HepG2 (cell line): Measurements from ENCODE around the gene YIF1B.
A peak's percentile ranks its signal among the peaks of the same experiment; 100 is the strongest.

Experiments used
- BRCA1 ChIP-seq: sonication (generic); formaldehyde crosslinking; IDR thresholded peaks from 2 replicates; pipeline ENCODE4 v1.4.0; 2020; ENCODE audit warnings: missing genetic modification reagents
- NCOA1 ChIP-seq: sonication (generic); formaldehyde crosslinking; IDR thresholded peaks from 2 replicates; pipeline ENCODE4 v1.9.0; 2021; ENCODE audit warnings: missing genetic modification reagents
- NR2C2 ChIP-seq: sonication (generic); formaldehyde crosslinking; IDR thresholded peaks from 2 replicates; pipeline ENCODE4 v1.4.0; 2020; ENCODE audit warnings: missing genetic modification reagents, mild to moderate bottlenecking, moderate library complexity, borderline replicate concordance
- POLR2A ChIP-seq, 2 experiments: IDR thresholded peaks; 2 replicates each; pipeline ENCODE4 v1.6.1; 2011; ENCODE audit warnings: low read depth in 2 of 2, low read length in 2 of 2, mild to moderate bottlenecking in 1 of 2, moderate library complexity in 1 of 2; ENCODE audit not compliant: insufficient read depth in 1 of 2
- ZFP36 ChIP-seq: fragments of 150-350 bp; IDR thresholded peaks from 2 replicates; pipeline ENCODE4 v1.6.1; 2018; ENCODE audit warnings: borderline replicate concordance, low read length, low read depth; ENCODE audit not compliant: partially characterized antibody
- ZNF367 ChIP-seq: sonication (generic); formaldehyde crosslinking; IDR thresholded peaks from 2 replicates; pipeline ENCODE4 v1.4.0; 2020; ENCODE audit warnings: missing genetic modification reagents, borderline replicate concordance
- ZNF431 ChIP-seq: sonication (generic); formaldehyde crosslinking; IDR thresholded peaks from 2 replicates; pipeline ENCODE4 v1.9.0; 2022; ENCODE audit warnings: missing genetic modification reagents, low read depth, mild to moderate bottlenecking, borderline replicate concordance
- TF ChIP-seq, protein P1 (sequence below): sonication (generic); formaldehyde crosslinking; IDR thresholded peaks from 2 replicates; pipeline ENCODE4 v1.4.0; 2020; ENCODE audit warnings: missing genetic modification reagents, borderline replicate concordance
- TF ChIP-seq, protein P2 (sequence below): sonication (generic); formaldehyde crosslinking; IDR thresholded peaks from 2 replicates; pipeline ENCODE4 v1.5.0; 2020; ENCODE audit warnings: mild to moderate bottlenecking, missing genetic modification reagents, moderate library complexity
- TF ChIP-seq, protein P3 (sequence below): sonication (generic); formaldehyde crosslinking; IDR thresholded peaks from 2 replicates; pipeline ENCODE4 v1.4.0; 2020; ENCODE audit warnings: missing genetic modification reagents
- TF ChIP-seq, protein P4 (sequence below): sonication (generic); formaldehyde crosslinking; IDR thresholded peaks from 2 replicates; pipeline ENCODE4 v1.4.0; 2020; ENCODE audit warnings: missing genetic modification reagents, mild to moderate bottlenecking, borderline replicate concordance

DNA sequence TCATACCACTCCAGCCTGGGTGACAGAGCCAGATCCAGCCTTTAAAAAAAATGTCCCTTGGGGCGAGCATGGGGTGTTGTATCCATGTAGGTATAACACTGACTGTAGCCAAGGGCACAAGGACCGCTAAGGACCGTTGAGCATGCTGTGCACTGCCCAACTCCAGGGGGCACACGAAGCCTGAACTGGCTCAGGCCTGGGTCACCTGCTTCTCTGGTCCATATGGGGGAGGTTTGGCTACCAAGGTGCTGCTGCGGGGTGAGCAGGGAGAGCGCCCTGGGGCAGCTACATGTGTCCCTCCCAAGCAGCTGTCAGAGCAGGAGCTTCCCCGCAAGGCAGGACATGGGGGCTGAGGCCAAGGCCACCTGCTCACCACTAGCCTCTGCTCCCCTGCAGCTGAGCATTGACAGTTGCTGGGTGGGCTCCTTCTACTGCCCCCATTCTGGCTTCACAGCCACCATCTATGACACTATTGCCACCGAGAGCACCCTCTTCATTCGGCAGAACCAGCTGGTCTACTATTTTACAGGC lies 36.2 kb upstream of the YIF1B start:
- TF ChIP-seq NCOA1 (CRISPR knock-in tag) = no peak
- TF ChIP-seq ZNF431 (CRISPR knock-in tag) = no peak
- no peak for TF ChIP-seq BRCA1 (CRISPR knock-in tag)
- no peak for TF ChIP-seq ZNF367 (CRISPR knock-in tag)
- TF ChIP-seq, protein P1, sequence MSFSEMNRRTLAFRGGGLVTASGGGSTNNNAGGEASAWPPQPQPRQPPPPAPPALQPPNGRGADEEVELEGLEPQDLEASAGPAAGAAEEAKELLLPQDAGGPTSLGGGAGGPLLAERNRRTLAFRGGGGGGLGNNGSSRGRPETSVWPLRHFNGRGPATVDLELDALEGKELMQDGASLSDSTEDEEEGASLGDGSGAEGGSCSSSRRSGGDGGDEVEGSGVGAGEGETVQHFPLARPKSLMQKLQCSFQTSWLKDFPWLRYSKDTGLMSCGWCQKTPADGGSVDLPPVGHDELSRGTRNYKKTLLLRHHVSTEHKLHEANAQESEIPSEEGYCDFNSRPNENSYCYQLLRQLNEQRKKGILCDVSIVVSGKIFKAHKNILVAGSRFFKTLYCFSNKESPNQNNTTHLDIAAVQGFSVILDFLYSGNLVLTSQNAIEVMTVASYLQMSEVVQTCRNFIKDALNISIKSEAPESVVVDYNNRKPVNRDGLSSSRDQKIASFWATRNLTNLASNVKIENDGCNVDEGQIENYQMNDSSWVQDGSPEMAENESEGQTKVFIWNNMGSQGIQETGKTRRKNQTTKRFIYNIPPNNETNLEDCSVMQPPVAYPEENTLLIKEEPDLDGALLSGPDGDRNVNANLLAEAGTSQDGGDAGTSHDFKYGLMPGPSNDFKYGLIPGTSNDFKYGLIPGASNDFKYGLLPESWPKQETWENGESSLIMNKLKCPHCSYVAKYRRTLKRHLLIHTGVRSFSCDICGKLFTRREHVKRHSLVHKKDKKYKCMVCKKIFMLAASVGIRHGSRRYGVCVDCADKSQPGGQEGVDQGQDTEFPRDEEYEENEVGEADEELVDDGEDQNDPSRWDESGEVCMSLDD (CRISPR knock-in tag) = no peak
- TF ChIP-seq, protein P2, sequence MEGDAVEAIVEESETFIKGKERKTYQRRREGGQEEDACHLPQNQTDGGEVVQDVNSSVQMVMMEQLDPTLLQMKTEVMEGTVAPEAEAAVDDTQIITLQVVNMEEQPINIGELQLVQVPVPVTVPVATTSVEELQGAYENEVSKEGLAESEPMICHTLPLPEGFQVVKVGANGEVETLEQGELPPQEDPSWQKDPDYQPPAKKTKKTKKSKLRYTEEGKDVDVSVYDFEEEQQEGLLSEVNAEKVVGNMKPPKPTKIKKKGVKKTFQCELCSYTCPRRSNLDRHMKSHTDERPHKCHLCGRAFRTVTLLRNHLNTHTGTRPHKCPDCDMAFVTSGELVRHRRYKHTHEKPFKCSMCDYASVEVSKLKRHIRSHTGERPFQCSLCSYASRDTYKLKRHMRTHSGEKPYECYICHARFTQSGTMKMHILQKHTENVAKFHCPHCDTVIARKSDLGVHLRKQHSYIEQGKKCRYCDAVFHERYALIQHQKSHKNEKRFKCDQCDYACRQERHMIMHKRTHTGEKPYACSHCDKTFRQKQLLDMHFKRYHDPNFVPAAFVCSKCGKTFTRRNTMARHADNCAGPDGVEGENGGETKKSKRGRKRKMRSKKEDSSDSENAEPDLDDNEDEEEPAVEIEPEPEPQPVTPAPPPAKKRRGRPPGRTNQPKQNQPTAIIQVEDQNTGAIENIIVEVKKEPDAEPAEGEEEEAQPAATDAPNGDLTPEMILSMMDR (CRISPR knock-in tag) = peak; percentile 27; the same call in 1 of the 2 replicates
- no peak for TF ChIP-seq ZFP36
- TF ChIP-seq, protein P3, sequence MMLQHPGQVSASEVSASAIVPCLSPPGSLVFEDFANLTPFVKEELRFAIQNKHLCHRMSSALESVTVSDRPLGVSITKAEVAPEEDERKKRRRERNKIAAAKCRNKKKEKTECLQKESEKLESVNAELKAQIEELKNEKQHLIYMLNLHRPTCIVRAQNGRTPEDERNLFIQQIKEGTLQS = no peak
- no peak for TF ChIP-seq NR2C2
- TF ChIP-seq POLR2A (IDR thresholded peaks at IDR 0.05; ENCODE audit: insufficient read depth in 1 of 2, low read depth in 2 of 2, low read length in 2 of 2) = no peak
- TF ChIP-seq, protein P4, sequence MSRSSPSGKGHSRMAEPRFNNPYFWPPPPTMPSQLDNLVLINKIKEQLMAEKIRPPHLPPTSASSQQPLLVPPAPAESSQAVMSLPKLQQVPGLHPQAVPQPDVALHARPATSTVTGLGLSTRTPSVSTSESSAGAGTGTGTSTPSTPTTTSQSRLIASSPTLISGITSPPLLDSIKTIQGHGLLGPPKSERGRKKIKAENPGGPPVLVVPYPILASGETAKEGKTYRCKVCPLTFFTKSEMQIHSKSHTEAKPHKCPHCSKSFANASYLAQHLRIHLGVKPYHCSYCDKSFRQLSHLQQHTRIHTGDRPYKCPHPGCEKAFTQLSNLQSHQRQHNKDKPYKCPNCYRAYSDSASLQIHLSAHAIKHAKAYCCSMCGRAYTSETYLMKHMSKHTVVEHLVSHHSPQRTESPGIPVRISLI (CRISPR knock-in tag) = no peak
